ENCODE data around the gene MCEE. TPM values are rescaled to one million over a fixed set of nuclear protein-coding genes. Genes with fewer than 3 reads are reported as not detected.
A peak's percentile ranks its signal among the peaks of the same experiment; 100 is the strongest.
"Not testable (repeated sequence)": the region's sequence is repeated elsewhere in the genome, so short reads cannot be mapped to it uniquely, and the experiment has no call there.

MCEE gene
- total and polyA plus RNA-seq, 7 experiments from 2014 or later = 11.6 to 38.0 (median 18.9) TPM

DNA sequence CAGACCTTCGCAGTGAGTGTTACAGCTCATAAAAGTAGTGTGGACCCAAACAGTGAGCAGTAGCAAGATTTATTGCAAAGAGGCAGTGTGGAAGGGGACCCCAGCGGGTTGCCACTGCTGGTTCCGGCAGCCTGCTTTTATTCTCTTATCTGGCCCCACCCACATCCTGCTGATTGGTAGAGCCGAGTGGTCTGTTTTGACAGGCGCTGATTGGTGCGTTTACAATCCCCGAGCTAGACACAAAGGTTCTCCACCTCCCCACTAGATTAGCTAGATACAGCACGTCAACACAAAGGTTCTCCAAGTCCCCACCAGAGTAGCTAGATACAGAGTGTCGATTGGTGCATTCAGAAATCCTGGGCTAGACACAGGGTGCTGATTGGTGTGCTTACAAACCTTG lies 38.2 kb downstream of the MCEE start:
- POLR2A ChIA-PET = interaction anchor here (1.1 kb wide), 1 partner anchor 25 kb away, joined by 4 read pairs; no protein-coding TSS in a partner anchor
- ATAC-seq = not testable (repeated sequence)

DNA sequence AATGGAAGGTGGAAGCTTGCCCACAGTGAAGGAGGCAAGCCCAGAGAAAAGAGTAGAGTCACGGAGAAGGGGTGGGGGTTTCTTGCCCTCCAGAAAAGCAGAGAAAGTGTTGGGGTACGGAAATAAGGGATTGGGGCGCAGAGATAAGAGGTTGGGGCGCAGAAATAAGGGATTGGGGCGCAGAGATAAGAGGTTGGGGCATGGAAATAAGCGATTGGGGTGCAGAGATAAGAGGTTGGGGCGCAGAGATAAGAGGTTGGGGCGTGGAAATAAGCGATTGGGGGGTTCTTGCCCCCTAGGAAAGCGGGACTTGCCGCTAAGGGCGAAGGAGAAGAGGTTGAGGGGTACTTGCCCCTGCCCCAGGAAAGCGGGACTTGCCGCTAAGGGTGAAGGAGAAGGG lies 40.6 kb downstream of the MCEE start:
- H3K4me1 Mint-ChIP-seq; CTCF ChIA-PET; H3K27me3 ChIP-seq (ENCODE audit: control insufficient read depth in 2 of 2, insufficient read depth in 2 of 2, low read length in 2 of 2); H3K4me1 ChIP-seq (ENCODE audit: control insufficient read depth in 2 of 2, insufficient read depth in 2 of 2, low read length in 2 of 2); POLR2A ChIA-PET; H3K4me3 Mint-ChIP-seq; H3K4me3 ChIP-seq (ENCODE audit: low read length); H3K9me3 ChIP-seq (ENCODE audit: control insufficient read depth in 2 of 3, low read length in 3 of 3); H3K27ac Mint-ChIP-seq; H3K36me3 Mint-ChIP-seq; H3K36me3 ChIP-seq (ENCODE audit: control insufficient read depth in 2 of 3, insufficient read depth in 3 of 3, low read length in 3 of 3); ATAC-seq; H3K27ac ChIP-seq (ENCODE audit: low read depth, low read length); H3K9me3 Mint-ChIP-seq; DNase-seq; intact Hi-C loops (cut with micrococcal nuclease): not testable (repeated sequence)
- peaks cover 8 to 24% (median 14%) of the 10 kb centered on the region in 5 donors for H3K27me3 Mint-ChIP-seq

More for the DNA sequence above, 38.2 kb downstream of the MCEE start:
- H3K27ac ChIP-seq (ENCODE audit: low read depth, low read length); H3K36me3 Mint-ChIP-seq; H3K4me1 Mint-ChIP-seq; H3K4me3 ChIP-seq (ENCODE audit: low read length); H3K36me3 ChIP-seq (ENCODE audit: control insufficient read depth in 2 of 3, insufficient read depth in 3 of 3, low read length in 3 of 3); H3K9me3 ChIP-seq (ENCODE audit: control insufficient read depth in 2 of 3, low read length in 3 of 3); intact Hi-C loops (cut with micrococcal nuclease); H3K4me1 ChIP-seq (ENCODE audit: control insufficient read depth in 2 of 2, insufficient read depth in 2 of 2, low read length in 2 of 2); DNase-seq; H3K27me3 ChIP-seq (ENCODE audit: control insufficient read depth in 2 of 2, insufficient read depth in 2 of 2, low read length in 2 of 2); H3K27ac Mint-ChIP-seq; H3K9me3 Mint-ChIP-seq; H3K4me3 Mint-ChIP-seq: not testable (repeated sequence)
- CTCF ChIA-PET = interaction anchor here (0.8 kb wide), 1 partner anchor 9 kb away, joined by 3 read pairs; no protein-coding TSS in a partner anchor
- H3K27me3 Mint-ChIP-seq = peaks cover 8 to 24% (median 14%) of the 10 kb centered on the region in 5 donors

DNA sequence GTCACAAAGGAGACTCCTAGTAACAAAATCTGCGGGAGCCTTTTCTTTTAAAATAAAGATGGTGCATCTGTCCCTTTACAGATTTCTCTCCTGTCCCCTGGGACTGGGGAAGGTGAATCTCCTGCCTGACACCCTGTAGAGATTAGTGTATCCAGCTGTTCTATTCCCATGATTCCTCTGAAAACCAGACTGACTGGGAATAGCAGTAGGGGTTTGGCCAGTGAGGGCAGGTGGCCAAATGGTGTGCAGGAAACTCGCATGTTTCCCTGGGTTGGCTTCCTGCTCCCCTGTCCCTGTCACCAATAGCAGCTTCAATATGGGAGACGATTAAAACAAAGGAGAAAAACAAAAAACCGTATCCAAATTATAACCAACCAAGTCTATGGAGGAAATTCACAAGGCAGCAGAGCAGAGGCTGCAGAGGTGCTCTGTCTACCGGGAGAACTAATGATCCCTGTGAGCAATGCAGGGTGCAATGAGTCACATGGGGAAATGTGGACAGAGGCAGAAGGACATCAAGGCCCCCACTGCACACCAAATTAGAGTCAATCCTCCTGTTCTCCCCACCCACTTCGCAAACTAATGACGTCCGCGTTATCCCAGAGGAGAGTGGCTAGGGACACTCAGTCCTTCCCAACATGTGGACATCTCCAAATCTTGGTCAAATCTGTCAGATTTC lies 44.6 kb downstream of the MCEE start:
- Mint-ChIP-seq H3K4me1 (peaks cover 2 to 20% (median 14%) of the 10 kb centered on the region in 7 donors), H3K27ac (peak overlapping the region in 1 of 9 donors; percentile 23), H3K27me3 (peaks cover 8 to 24% (median 14%) of the 10 kb centered on the region in 5 donors)
- H3K9me3 Mint-ChIP-seq; H3K4me3 Mint-ChIP-seq; H3K9me3 ChIP-seq (ENCODE audit: control insufficient read depth in 2 of 3, low read length in 3 of 3); DNase-seq; H3K27ac ChIP-seq (ENCODE audit: low read depth, low read length); H3K36me3 ChIP-seq (ENCODE audit: control insufficient read depth in 2 of 3, insufficient read depth in 3 of 3, low read length in 3 of 3); H3K4me1 ChIP-seq (ENCODE audit: control insufficient read depth in 2 of 2, insufficient read depth in 2 of 2, low read length in 2 of 2); H3K36me3 Mint-ChIP-seq; CTCF ChIA-PET; intact Hi-C loops (cut with micrococcal nuclease); H3K27me3 ChIP-seq (ENCODE audit: control insufficient read depth in 2 of 2, insufficient read depth in 2 of 2, low read length in 2 of 2); H3K4me3 ChIP-seq (ENCODE audit: low read length); POLR2A ChIA-PET; ATAC-seq: not testable (repeated sequence)

DNA sequence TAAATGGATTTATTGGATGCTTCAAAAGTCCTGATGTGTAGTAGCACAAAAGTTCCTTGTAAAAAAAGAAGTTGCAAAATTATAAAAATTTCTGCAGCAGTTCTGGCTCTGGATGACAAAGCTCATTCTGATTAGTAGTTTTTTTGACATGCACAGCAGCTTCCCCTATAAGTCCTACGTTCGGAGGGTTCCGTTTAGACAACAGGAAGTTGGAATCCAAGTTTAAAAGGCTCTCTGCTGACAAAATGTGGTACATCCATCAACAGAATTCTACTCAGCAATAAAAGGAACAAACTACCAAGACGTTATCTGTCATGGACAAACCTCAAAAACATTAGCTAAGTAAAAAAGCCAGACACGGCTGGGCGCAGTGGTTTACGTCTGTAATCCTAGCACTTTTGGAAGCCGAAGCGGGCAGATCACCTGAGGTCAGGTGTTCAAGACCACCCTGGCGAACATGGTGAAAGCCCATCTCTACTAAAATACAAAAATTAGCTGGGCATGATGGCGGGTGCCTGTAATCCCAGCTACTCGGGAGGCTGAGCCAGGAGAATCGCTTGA lies 46.2 kb downstream of the MCEE start:
- intact Hi-C loops (cut with micrococcal nuclease); H3K27ac ChIP-seq (ENCODE audit: low read depth, low read length); DNase-seq; H3K9me3 ChIP-seq (ENCODE audit: control insufficient read depth in 2 of 3, low read length in 3 of 3); H3K36me3 ChIP-seq (ENCODE audit: control insufficient read depth in 2 of 3, insufficient read depth in 3 of 3, low read length in 3 of 3); H3K4me1 ChIP-seq (ENCODE audit: control insufficient read depth in 2 of 2, insufficient read depth in 2 of 2, low read length in 2 of 2); H3K27me3 ChIP-seq (ENCODE audit: control insufficient read depth in 2 of 2, insufficient read depth in 2 of 2, low read length in 2 of 2); H3K9me3 Mint-ChIP-seq; H3K36me3 Mint-ChIP-seq: not testable (repeated sequence)
- Mint-ChIP-seq H3K4me3 (peak overlapping the region in 9 of 10 donors; percentile 59 to 83 (median 73)), H3K27me3 (peaks cover 0 to 17% (median 6%) of the 10 kb centered on the region in 5 donors), H3K27ac (peak overlapping the region in 7 of 9 donors; percentile 14 to 75 (median 67)), H3K4me1 (peaks cover 2 to 20% (median 14%) of the 10 kb centered on the region in 7 donors)
- peak overlapping the region; percentile 42 for H3K4me3 ChIP-seq (ENCODE audit: low read length)
- ATAC-seq = peak; percentile 80
- POLR2A ChIA-PET = interaction anchor here (1.5 to 2.0 kb wide), 2 partner anchors 12 to 15 kb away, joined by 6 to 22 read pairs; partner anchors contain the start of gene NAGK
- CTCF ChIA-PET = interaction anchor here (0.7 to 1.0 kb wide), 2 partner anchors 16 to 107 kb away, joined by 3 to 4 read pairs; no protein-coding TSS in a partner anchor

DNA sequence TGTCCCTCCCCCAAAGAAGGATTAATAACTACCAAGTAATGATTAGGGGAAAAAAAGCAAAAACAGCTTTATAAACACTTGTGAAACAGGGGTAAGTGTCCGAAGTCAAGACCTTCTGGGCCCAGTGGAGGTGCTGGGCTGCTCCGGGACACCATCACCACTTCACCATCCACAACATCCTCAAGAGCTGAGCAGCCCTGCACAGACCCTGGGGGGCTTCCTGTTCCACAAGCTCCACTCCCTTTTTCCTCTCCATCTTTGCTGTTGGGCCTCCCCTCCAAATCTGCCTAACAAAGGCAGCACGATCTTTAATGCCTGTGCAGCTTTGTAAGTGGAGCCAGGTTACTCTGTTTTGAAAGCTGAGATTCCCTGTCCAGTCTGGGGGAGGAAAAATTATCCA lies 46.7 kb downstream of the MCEE start:
- POLR2A ChIA-PET = interaction anchor here (1.5 to 2.0 kb wide), 2 partner anchors 12 to 15 kb away, joined by 6 to 22 read pairs; partner anchors contain the start of gene NAGK
- H3K27me3 Mint-ChIP-seq = peaks cover 0 to 14% (median 6%) of the 10 kb centered on the region in 5 donors
- ATAC-seq; H3K4me3 Mint-ChIP-seq; H3K4me1 ChIP-seq (ENCODE audit: control insufficient read depth in 2 of 2, insufficient read depth in 2 of 2, low read length in 2 of 2); H3K36me3 ChIP-seq (ENCODE audit: control insufficient read depth in 2 of 3, insufficient read depth in 3 of 3, low read length in 3 of 3); H3K9me3 Mint-ChIP-seq; H3K27me3 ChIP-seq (ENCODE audit: control insufficient read depth in 2 of 2, insufficient read depth in 2 of 2, low read length in 2 of 2); H3K27ac ChIP-seq (ENCODE audit: low read depth, low read length); H3K36me3 Mint-ChIP-seq; H3K9me3 ChIP-seq (ENCODE audit: control insufficient read depth in 2 of 3, low read length in 3 of 3); intact Hi-C loops (cut with micrococcal nuclease); DNase-seq; H3K4me3 ChIP-seq (ENCODE audit: low read length); CTCF ChIA-PET: not testable (repeated sequence)
- H3K27ac Mint-ChIP-seq = peak overlapping the region in 2 of 9 donors; percentile 72 to 79
- H3K4me1 Mint-ChIP-seq = peaks cover 2 to 20% (median 14%) of the 10 kb centered on the region in 7 donors

DNA sequence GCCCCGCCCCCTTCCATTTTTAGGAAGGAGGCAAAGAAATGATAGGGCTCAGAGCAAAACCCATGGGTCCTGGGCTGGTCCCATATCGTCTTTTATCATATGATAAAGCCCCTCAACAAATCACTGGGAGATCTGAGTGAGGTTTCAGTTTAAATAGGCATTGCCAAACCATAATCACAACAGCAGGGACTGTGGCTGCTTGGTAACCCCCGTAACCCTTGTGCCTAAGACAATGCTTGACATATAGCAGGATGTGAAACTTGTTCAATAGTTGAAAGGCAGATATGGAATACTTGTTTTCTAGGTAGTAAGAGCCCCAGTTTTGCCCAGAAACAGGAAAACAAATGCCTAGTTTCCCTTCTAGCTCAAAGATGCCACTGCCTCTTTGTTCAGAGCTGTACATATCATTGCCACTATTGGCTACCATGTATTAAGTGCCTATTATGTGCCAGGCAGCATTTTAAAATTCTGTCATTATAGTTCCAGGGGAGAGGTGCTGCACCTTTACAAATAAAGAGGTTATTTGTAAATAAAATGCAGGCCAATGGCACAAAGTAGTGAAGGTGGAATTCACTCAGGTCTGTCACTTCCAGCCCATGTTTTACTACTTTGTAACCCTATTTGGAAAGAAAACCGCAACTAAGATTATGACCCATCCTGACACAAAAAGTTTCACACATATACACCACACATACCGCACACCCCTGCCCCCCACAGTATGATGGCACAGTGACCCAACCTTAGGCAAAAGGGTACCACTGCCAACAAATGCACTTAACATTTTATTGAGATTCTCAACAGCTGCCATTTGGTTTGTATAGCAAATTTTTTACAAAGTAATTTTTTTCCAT lies 47.4 kb downstream of the MCEE start:
- ATAC-seq = no peak
- Histone ChIP-seq H3K9me3 (ENCODE audit: control insufficient read depth in 2 of 3, low read length in 3 of 3) (no peaks in the 10 kb centered on the region), H3K4me3 (ENCODE audit: low read length) (no peak overlapping the region), H3K4me1 (ENCODE audit: control insufficient read depth in 2 of 2, insufficient read depth in 2 of 2, low read length in 2 of 2) (peaks cover 5 to 6% of the 10 kb centered on the region in 2 donors), H3K27ac (ENCODE audit: low read depth, low read length) (no peak overlapping the region), H3K27me3 (ENCODE audit: control insufficient read depth in 2 of 2, insufficient read depth in 2 of 2, low read length in 2 of 2) (no peaks in the 10 kb centered on the region), H3K36me3 (ENCODE audit: control insufficient read depth in 2 of 3, insufficient read depth in 3 of 3, low read length in 3 of 3) (peaks cover 0 to 16% (median 2%) of the 10 kb centered on the region in 3 experiments)
- peaks cover 2 to 20% (median 14%) of the 10 kb centered on the region in 7 donors for H3K4me1 Mint-ChIP-seq
- intact Hi-C loops (cut with micrococcal nuclease) = no loop called here
- no peak for DNase-seq
- ChIA-PET CTCF (interaction anchor here (1.5 kb wide), 1 partner anchor 11 kb away, joined by 3 read pairs; no protein-coding TSS in a partner anchor), POLR2A (interaction anchor here (0.6 to 2.0 kb wide), 4 partner anchors 11 to 20 kb away, joined by 5 to 11 read pairs (median 6); partner anchors contain the start of gene NAGK)
- H3K9me3 Mint-ChIP-seq = no peaks in the 10 kb centered on the region
- peak overlapping the region in 5 of 9 donors; percentile 11 to 79 (median 72) for H3K27ac Mint-ChIP-seq
- peaks cover 4 to 11% (median 7%) of the 10 kb centered on the region in 5 donors for H3K36me3 Mint-ChIP-seq
- peak overlapping the region in 4 of 10 donors; percentile 3 to 45 (median 14) for H3K4me3 Mint-ChIP-seq
- peaks cover 0 to 11% (median 6%) of the 10 kb centered on the region in 5 donors for H3K27me3 Mint-ChIP-seq
